Measurements from ENCODE around the gene NRG3.

Gene NRG3

GRCh38 chr10:81928119-81928518 lies 53.1 kb downstream of the NRG3 start:
- no peaks in the 10 kb centered on the region for H4K20me1 ChIP-seq (ENCODE audit: control insufficient read depth, insufficient read depth, low read depth, low read length)
- H3F3A ChIP-seq (ENCODE audit: control insufficient read depth, insufficient read depth), result no peaks in the 10 kb centered on the region
- TF ChIP-seq EZH2phosphoT487 (IDR thresholded peaks at IDR 0.05; ENCODE audit: borderline replicate concordance, low read length), result no peak
- no peak for TF ChIP-seq CTCF (IDR thresholded peaks at IDR 0.05; ENCODE audit: low read depth, low read length, poor library complexity, severe bottlenecking)
- no peak overlapping the region for H3K4me2 ChIP-seq (ENCODE audit: low read length)
- H3K9me2 ChIP-seq (replicated peaks; ENCODE audit: control insufficient read depth, low read length), result no peaks in the 10 kb centered on the region
- no peaks in the 10 kb centered on the region for H3K79me2 ChIP-seq (ENCODE audit: control insufficient read depth, low read length)
- no peaks in the 10 kb centered on the region for H3K4me1 ChIP-seq (ENCODE audit: control insufficient read depth, low read length)
- H3K4me3 ChIP-seq (ENCODE audit: low read length), result no peak overlapping the region
- H3K27me3 ChIP-seq (ENCODE audit: control insufficient read depth, low read length), result no peaks in the 10 kb centered on the region
- H3K27ac ChIP-seq (ENCODE audit: low read depth, low read length), result no peak overlapping the region
- no peaks in the 10 kb centered on the region for H3K36me3 ChIP-seq (ENCODE audit: control insufficient read depth, low read length)
- no peaks in the 10 kb centered on the region for H3K9me3 ChIP-seq (ENCODE audit: control insufficient read depth, insufficient read depth, low read length)

- H3K4me2 ChIP-seq (ENCODE audit: low read length), result no peak overlapping the region
- no peaks in the 10 kb centered on the region for H3K4me1 ChIP-seq (ENCODE audit: control insufficient read depth, low read length)
- no peaks in the 10 kb centered on the region for H3K9me3 ChIP-seq (ENCODE audit: control insufficient read depth, insufficient read depth, low read length)
- no peaks in the 10 kb centered on the region for H3K79me2 ChIP-seq (ENCODE audit: control insufficient read depth, low read length)
- H3K36me3 ChIP-seq (ENCODE audit: control insufficient read depth, low read length), result no peaks in the 10 kb centered on the region
- H3K27ac ChIP-seq (ENCODE audit: low read depth, low read length), result no peak overlapping the region
- no peaks in the 10 kb centered on the region for H4K20me1 ChIP-seq (ENCODE audit: control insufficient read depth, insufficient read depth, low read depth, low read length)
- H3K27me3 ChIP-seq (ENCODE audit: control insufficient read depth, low read length), result no peaks in the 10 kb centered on the region
- H3F3A ChIP-seq (ENCODE audit: control insufficient read depth, insufficient read depth), result no peaks in the 10 kb centered on the region
- H3K9me2 ChIP-seq (replicated peaks; ENCODE audit: control insufficient read depth, low read length), result no peaks in the 10 kb centered on the region
- H3K4me3 ChIP-seq (ENCODE audit: low read length), result no peak overlapping the region
- TF ChIP-seq EZH2phosphoT487 (IDR thresholded peaks at IDR 0.05; ENCODE audit: borderline replicate concordance, low read length) (no peak), CTCF (IDR thresholded peaks at IDR 0.05; ENCODE audit: low read depth, low read length, poor library complexity, severe bottlenecking) (no peak)
Observed at GRCh38 chr10:81943583-81943982, 68.6 kb downstream of the NRG3 start.

GRCh38 chr10:81944609-81945008 lies 69.6 kb downstream of the NRG3 start:
- H3K79me2 ChIP-seq (ENCODE audit: control insufficient read depth, low read length), result no peaks in the 10 kb centered on the region
- H3K27me3 ChIP-seq (ENCODE audit: control insufficient read depth, low read length), result no peaks in the 10 kb centered on the region
- no peaks in the 10 kb centered on the region for H3K9me3 ChIP-seq (ENCODE audit: control insufficient read depth, insufficient read depth, low read length)
- no peaks in the 10 kb centered on the region for H3F3A ChIP-seq (ENCODE audit: control insufficient read depth, insufficient read depth)
- H3K4me2 ChIP-seq (ENCODE audit: low read length), result no peak overlapping the region
- no peaks in the 10 kb centered on the region for H3K36me3 ChIP-seq (ENCODE audit: control insufficient read depth, low read length)
- TF ChIP-seq EZH2phosphoT487 (IDR thresholded peaks at IDR 0.05; ENCODE audit: borderline replicate concordance, low read length) (no peak), CTCF (IDR thresholded peaks at IDR 0.05; ENCODE audit: low read depth, low read length, poor library complexity, severe bottlenecking) (no peak)
- no peak overlapping the region for H3K27ac ChIP-seq (ENCODE audit: low read depth, low read length)
- H3K4me3 ChIP-seq (ENCODE audit: low read length), result no peak overlapping the region
- no peaks in the 10 kb centered on the region for H4K20me1 ChIP-seq (ENCODE audit: control insufficient read depth, insufficient read depth, low read depth, low read length)
- H3K4me1 ChIP-seq (ENCODE audit: control insufficient read depth, low read length), result no peaks in the 10 kb centered on the region
- no peaks in the 10 kb centered on the region for H3K9me2 ChIP-seq (replicated peaks; ENCODE audit: control insufficient read depth, low read length)

- no peak for TF ChIP-seq EZH2phosphoT487 (IDR thresholded peaks at IDR 0.05; ENCODE audit: borderline replicate concordance, low read length)
- TF ChIP-seq CTCF (IDR thresholded peaks at IDR 0.05; ENCODE audit: low read depth, low read length, poor library complexity, severe bottlenecking), result no peak
- no peaks in the 10 kb centered on the region for H3F3A ChIP-seq (ENCODE audit: control insufficient read depth, insufficient read depth)
- no peak overlapping the region for H3K4me2 ChIP-seq (ENCODE audit: low read length)
- no peaks in the 10 kb centered on the region for H4K20me1 ChIP-seq (ENCODE audit: control insufficient read depth, insufficient read depth, low read depth, low read length)
- no peak overlapping the region for H3K27ac ChIP-seq (ENCODE audit: low read depth, low read length)
- no peaks in the 10 kb centered on the region for H3K36me3 ChIP-seq (ENCODE audit: control insufficient read depth, low read length)
- H3K9me2 ChIP-seq (replicated peaks; ENCODE audit: control insufficient read depth, low read length), result no peaks in the 10 kb centered on the region
- H3K27me3 ChIP-seq (ENCODE audit: control insufficient read depth, low read length), result no peaks in the 10 kb centered on the region
- H3K4me1 ChIP-seq (ENCODE audit: control insufficient read depth, low read length), result no peaks in the 10 kb centered on the region
- no peak overlapping the region for H3K4me3 ChIP-seq (ENCODE audit: low read length)
- no peaks in the 10 kb centered on the region for H3K79me2 ChIP-seq (ENCODE audit: control insufficient read depth, low read length)
- no peaks in the 10 kb centered on the region for H3K9me3 ChIP-seq (ENCODE audit: control insufficient read depth, insufficient read depth, low read length)
Observed at GRCh38 chr10:81949283-81949682, 74.3 kb downstream of the NRG3 start.

Data from DOHH2 (cell line).